HG02610 (cell line): ENCODE measurements around the gene ATP13A3.

Experiments
- ATAC-seq: cut with Tn5 transposase; IDR thresholded peaks from one replicate; pipeline ENCODE4 v1.9.1; 2021; ENCODE audit warnings: mild to moderate bottlenecking, moderate library complexity; ENCODE audit not compliant: unreplicated experiment

ATP13A3 gene

GRCh38 chr3:194375473-194376240, 111.1 kb downstream of the ATP13A3 start:
- ATAC-seq: no peak

DNA sequence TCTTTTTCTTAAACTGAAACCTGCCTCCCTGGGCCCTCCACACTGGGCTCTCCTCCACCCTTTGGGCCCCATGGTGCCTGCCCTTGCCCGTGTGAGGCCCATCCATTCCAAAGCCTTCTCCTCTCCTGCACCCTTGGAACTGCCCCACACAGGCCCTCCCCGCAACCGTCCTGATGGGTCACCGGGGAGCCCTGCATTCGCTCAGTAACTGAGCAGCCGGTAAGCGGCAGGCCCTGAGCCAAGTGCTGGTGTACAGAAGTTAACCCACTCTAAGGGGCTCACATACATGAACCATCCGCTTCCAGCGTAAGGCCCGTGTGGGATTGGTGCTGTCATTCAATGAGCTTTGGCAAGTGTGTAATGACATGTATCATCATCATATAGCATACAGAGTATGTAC, 111.9 kb downstream of the ATP13A3 start:
- ATAC-seq: no peak

DNA sequence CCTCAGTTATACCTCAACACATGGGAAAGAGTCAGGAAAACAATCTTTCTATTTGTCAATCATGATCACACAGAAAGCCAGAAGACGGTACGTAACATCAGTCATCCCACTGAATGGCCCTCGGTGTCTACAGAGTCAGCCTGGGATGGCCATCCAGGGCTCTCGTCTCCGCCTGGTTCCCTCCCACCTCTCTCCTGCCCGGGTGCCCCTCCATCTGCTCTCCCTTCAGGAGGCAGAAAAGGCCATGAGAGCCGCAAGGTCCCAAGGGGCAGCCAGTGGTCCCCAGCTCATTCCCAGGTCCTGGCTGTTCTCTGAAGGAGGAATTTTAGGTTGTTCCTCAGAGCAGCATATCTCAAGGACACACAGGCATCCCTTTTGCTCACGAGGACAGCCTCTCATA, 112.9 kb downstream of the ATP13A3 start:
- ATAC-seq: no peak

GRCh38 chr3:194373028-194373427, 113.8 kb downstream of the ATP13A3 start:
- ATAC-seq: no peak

- ATAC-seq: no peak
Measured at GRCh38 chr3:194370753-194371152, 116.0 kb downstream of the ATP13A3 start.

GRCh38 chr3:194369522-194370279, 117.1 kb downstream of the ATP13A3 start, which contains the start of gene LRRC15:
Gene LRRC15, minus strand, starts transcription at chr3:194369743. Its CDS starts 8,700 bp downstream, at chr3:194361043.
- no peak for ATAC-seq

DNA sequence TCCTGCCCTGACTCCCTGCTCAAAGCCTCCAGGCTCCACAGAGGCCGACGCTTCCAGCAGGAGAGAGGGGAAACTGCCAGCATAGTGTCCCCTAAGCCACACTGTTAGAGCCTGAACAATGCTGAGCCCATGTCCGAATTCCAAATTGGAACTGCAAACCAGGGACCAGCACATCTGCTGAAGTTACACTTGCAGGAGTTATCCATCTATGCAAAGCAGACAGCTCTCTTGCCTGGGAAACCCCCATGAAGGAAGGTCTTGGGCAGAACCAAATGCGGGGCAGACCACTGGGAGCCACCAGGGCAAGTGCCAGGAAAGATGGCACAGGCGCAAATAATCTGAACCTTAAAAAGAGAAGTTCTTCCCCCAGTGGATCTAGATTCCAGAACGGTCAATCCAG, 117.9 kb downstream of the ATP13A3 start:
- no peak for ATAC-seq

DNA sequence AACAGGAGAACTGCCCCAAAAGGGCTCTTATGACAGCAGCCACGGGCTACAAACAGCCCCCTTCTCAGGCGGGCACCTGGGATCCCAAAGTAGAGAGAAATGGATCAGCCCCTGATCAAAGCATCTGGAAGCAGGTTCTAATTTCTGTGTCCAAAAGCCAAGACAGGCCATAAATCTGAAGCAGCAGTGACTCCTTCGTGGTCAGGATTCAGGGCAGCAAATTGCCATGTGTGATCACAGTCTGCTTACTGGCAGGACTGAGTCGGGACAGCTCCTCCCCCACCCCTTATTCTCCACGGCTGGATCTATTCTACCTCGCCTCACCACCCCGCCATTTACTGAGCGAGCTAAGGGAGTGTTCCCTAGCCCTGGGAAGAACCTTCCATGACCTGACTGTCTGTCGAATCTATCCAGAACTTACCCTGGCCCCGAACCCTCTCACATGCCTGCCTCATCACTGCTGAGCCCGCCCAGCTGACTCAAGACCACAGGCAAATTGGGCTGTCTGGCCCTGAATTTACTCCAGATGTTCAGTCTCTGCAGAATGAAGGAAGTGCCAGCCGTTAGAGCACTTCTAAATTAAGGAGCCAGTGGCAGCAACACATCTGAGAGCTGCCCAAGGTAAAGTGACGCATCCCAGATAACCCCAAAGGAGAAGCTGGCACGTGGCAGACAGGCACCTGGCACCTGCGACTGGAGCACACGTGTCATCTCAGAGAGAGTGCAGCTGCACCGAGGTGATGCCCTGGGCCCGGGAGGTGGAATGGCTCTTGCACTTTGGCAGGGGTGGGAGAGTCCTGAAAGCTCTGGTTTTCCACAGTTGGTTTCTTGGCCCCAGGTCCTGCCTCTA, 118.6 kb downstream of the ATP13A3 start:
- no peak for ATAC-seq

DNA sequence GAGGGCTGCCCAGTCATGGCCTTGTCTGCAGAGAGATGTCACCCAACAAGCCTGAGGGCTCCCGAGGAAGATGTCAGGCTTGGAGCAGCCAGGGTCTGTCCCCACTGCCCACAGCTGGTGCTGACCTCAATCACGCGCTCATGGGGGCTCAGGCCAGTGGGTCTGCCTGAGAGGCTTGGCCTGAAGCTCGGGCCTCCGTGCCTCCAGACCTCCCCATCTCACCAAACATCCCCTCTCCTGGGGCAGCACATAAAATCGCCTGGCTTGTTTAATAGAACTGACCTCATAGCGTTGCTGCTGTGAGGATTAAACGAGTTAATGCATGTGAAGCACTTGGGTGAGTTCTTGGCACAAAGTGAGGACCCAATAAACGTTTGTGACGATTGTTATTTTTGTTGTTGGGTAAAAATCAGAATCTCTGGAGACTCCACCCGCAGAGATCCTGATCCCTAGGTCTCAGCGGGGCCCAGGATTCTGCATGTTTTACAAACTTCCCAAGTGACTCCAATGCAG, 120.8 kb downstream of the ATP13A3 start:
- no peak for ATAC-seq

DNA sequence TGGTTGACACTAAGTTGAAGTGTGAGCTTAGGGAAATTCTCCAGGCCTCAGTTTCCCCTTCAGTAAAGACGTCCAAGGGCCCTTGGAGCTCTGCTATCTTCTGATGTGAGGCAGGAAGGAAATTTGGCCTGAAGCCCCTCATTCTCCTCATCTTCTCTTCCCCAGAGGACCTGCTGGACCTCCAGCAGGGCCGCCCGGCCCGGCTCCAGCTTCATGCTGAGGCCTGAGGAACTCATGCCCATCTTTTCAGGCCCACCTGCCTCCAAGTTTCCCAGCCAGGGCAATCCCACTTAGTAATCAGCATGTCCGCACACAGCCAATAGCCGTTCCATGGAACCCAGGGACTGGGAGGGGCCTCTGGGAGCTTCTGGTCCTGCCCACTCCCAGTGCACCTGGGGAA, 121.3 kb downstream of the ATP13A3 start:
- no peak for ATAC-seq

DNA sequence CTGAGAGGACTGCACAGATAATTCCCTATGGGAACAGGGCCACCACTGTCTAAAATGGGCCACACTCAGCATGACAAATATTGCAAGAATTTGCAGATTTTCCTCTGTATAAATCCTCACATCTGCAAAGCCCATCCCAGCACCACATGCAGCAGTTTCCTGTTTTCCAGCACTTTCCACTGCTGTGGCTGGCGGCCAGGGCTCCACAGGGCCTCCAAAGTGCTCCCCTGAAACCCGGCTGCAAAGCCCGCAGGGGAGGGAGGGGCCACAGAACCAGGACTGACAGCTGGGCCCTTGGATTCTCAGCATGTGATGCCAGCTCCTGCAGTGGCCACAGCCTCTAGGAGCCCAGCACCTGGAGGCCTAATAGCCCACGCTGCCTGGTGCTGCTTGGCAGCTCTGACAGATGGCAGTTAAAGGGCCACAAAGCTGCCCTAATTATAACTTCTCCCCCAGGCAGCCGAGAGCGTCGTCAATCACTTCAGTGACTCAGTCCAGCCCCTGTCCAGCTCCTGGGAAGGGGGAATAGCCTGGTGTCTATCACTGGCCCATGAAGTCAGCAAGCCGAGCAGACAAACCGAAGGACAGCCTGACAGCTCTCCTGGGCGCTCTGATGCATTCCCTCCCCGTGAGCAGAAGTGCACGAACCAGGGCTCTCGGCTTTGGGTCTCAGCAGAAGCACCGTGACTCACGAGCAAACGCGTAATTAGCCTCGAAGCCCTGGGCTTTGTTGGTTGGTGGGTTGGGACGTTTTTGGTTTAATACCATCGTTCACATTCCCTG, 122.0 kb downstream of the ATP13A3 start:
- ATAC-seq: no peak

- no peak for ATAC-seq
Measured at GRCh38 chr3:194364314-194364651, 122.5 kb downstream of the ATP13A3 start.

- no peak for ATAC-seq
Measured at GRCh38 chr3:194360568-194360967, 126.2 kb downstream of the ATP13A3 start.

- ATAC-seq: no peak
Measured at GRCh38 chr3:194357681-194358080, 129.1 kb downstream of the ATP13A3 start.

- ATAC-seq: no peak
Measured at GRCh38 chr3:194355379-194355778, 131.4 kb downstream of the ATP13A3 start.

DNA sequence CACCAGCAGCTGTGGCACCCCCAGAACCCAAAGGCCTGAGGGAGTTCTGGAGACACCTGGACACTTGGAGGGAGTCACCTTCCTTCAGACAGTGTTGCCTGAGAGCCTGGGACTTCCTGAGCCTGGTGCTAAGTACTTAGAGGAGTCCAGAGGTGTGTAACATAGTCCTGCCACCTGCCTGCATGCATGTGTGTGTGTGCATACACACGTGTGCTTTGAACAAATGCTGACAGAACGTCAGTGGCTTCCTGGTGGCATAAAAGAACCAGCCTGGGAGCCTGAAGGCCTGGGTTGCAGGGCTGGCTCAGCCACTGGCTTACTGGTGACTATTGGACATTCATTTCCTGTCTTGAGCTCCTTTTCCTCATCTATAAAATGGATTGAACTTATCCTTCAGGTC, 132.5 kb downstream of the ATP13A3 start:
- ATAC-seq: no peak
